Right lung (tissue), 5 donors: ENCODE results near the gene CDHR1. TPM values are rescaled to one million over a fixed set of nuclear protein-coding genes. Genes with fewer than 3 reads are reported as not detected.

Source experiments
- DNase-seq, 2 donors: peaks; one replicate each; pipeline ENCODE4 v3.0.0-alpha.2; 2013
- polyA plus RNA-seq, 5 donors: library from polyadenylated mRNA; unstranded; fragments of 120-200 nt; gene quantifications; one replicate each; pipeline versions ENCODE4 v1.2.1 to v1.2.3, GENCODE V29; 2013; ENCODE audit warnings: inconsistent platforms in 1 of 5, low replicate concordance in 1 of 5; ENCODE audit not compliant: insufficient read length in 5 of 5, insufficient read depth in 1 of 5

Gene CDHR1
- polyA plus RNA-seq, 5 donors: 0.10 to 0.40 (median 0.23) TPM

- DNase-seq: no peak
Measured at GRCh38 chr10:84262190-84262956, 68.0 kb downstream of the CDHR1 start.

- no peak for DNase-seq
Measured at GRCh38 chr10:84263716-84264115, 69.4 kb downstream of the CDHR1 start.

- DNase-seq: peak; percentile 39 to 48
Measured at GRCh38 chr10:84264611-84265141, 70.3 kb downstream of the CDHR1 start.

- DNase-seq: no peak
Measured at GRCh38 chr10:84265418-84265817, 71.1 kb downstream of the CDHR1 start.

GRCh38 chr10:84267503-84268126, 73.3 kb downstream of the CDHR1 start:
- no peak for DNase-seq

- DNase-seq: no peak
Measured at GRCh38 chr10:84269162-84269561, 74.8 kb downstream of the CDHR1 start.

Other genes with a start within 250 kb of the CDHR1 start
- 100 to 1,000 TPM; 109 to 136 (median 122) TPM for gene GHITM, start 55.0 kb upstream of the CDHR1 start, polyA plus RNA-seq
- gene GPR15LG, start 20.7 kb upstream of the CDHR1 start, polyA plus RNA-seq: under 1 TPM in 1 of 5 donors, not detected in 4; 0.15 TPM
- gene LRIT2, start 31.0 kb downstream of the CDHR1 start, polyA plus RNA-seq: not detected
- gene LRIT1, start 47.0 kb downstream of the CDHR1 start, polyA plus RNA-seq: not detected
- gene RGR, start 50.5 kb downstream of the CDHR1 start, polyA plus RNA-seq: 1 to 10 TPM in 1 of 5 donors, under 1 TPM in 1, not detected in 3; 0.27 to 1.3 TPM
- 10 to 100 TPM; 29.9 to 43.7 (median 39.4) TPM for gene CCSER2, start 134.1 kb downstream of the CDHR1 start, polyA plus RNA-seq